WI38 (cell line): ENCODE data around the gene TAF6.

ENCODE experiments used
- H3K4me3 ChIP-seq: 2 replicates; pipeline ENCODE4 v1.5.1; 2011; ENCODE audit warnings: low read depth, mild to moderate bottlenecking, control low read depth, low read length
- TF ChIP-seq, protein P1 (sequence below): IDR thresholded peaks from 2 replicates; pipeline ENCODE4 v1.5.1; 2012; ENCODE audit warnings: low read depth, mild to moderate bottlenecking, control low read depth, low read length

TAF6 gene

DNA sequence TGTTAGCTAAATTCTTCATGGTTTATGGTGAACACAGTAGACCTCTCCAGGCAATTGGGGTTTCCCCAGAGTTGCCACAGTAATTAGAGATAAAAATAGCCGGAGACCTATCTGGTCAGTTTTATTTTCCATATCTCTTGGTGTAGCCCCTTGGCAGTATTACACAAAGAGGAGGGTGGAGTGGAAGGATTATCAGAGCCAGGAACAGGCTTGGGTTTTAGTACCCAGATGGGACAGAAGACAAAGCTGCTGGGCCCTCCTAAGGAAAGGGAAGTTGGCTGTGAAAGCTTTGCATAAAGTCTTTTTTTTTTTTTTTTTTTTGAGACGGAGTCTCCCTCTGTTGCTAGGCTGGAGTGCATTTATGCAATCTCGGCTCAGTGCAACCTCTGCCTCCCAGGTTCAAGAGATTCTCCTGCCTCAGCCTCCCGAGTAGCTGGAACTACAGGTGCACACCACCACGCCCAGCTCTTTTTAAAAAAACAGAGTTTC lies 59.9 kb downstream of the TAF6 start:
- no peak overlapping the region for H3K4me3 ChIP-seq
- TF ChIP-seq, protein P1, sequence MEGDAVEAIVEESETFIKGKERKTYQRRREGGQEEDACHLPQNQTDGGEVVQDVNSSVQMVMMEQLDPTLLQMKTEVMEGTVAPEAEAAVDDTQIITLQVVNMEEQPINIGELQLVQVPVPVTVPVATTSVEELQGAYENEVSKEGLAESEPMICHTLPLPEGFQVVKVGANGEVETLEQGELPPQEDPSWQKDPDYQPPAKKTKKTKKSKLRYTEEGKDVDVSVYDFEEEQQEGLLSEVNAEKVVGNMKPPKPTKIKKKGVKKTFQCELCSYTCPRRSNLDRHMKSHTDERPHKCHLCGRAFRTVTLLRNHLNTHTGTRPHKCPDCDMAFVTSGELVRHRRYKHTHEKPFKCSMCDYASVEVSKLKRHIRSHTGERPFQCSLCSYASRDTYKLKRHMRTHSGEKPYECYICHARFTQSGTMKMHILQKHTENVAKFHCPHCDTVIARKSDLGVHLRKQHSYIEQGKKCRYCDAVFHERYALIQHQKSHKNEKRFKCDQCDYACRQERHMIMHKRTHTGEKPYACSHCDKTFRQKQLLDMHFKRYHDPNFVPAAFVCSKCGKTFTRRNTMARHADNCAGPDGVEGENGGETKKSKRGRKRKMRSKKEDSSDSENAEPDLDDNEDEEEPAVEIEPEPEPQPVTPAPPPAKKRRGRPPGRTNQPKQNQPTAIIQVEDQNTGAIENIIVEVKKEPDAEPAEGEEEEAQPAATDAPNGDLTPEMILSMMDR: no peak
